ENCODE measurements around the gene GHR. TPM values are rescaled to one million over a fixed set of nuclear protein-coding genes. Genes with fewer than 3 reads are reported as not detected.

GHR gene
- total RNA-seq, 4 donors from 2014 or later = 38.9 to 105 (median 74.8) TPM

DNA sequence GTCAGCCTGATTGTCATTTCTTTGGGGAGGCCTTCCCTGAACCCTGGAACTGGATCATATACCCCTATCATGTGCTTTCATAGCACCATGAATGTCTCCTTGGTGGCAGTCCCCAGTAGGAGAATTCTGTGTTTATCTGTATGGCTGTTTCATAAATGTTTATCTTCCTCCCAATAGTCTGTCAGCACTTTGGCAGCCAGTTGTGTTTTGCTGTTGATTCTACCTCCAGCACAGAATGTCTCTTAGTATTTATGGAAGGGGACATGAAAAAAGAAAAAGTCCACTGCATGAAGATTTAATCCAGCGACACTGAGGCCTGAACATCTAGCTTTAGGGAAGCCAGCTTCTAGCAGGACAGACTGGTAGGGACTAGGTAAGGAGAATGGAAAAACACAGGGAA, 38.3 kb downstream of the GHR start:
- peak in 1 of 2 donors; percentile 88 for ATAC-seq
- Histone ChIP-seq H3K4me3 (no peak overlapping the region), H3K4me1 (peaks cover 29 to 51% of the 10 kb centered on the region in 2 donors), H3K36me3 (no peaks in the 10 kb centered on the region), H3K27ac (peak overlapping the region in 3 of 4 donors; percentile 21 to 55 (median 30)), H3K27me3 (no peaks in the 10 kb centered on the region), H3K9me3 (no peaks in the 10 kb centered on the region)
- intact Hi-C loops (cut with DNase I; ENCODE audit: low total_unique reads) (no loop called here), in situ Hi-C loops (cut with MboI; ENCODE audit: low sequenced_read_pairs in 4 of 4) (no loop called here)
- TF ChIP-seq POLR2A (IDR thresholded peaks at IDR 0.05) = no peak
- TF ChIP-seq, protein P1, sequence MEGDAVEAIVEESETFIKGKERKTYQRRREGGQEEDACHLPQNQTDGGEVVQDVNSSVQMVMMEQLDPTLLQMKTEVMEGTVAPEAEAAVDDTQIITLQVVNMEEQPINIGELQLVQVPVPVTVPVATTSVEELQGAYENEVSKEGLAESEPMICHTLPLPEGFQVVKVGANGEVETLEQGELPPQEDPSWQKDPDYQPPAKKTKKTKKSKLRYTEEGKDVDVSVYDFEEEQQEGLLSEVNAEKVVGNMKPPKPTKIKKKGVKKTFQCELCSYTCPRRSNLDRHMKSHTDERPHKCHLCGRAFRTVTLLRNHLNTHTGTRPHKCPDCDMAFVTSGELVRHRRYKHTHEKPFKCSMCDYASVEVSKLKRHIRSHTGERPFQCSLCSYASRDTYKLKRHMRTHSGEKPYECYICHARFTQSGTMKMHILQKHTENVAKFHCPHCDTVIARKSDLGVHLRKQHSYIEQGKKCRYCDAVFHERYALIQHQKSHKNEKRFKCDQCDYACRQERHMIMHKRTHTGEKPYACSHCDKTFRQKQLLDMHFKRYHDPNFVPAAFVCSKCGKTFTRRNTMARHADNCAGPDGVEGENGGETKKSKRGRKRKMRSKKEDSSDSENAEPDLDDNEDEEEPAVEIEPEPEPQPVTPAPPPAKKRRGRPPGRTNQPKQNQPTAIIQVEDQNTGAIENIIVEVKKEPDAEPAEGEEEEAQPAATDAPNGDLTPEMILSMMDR (IDR thresholded peaks at IDR 0.05 in 4 of 5, conservative IDR thresholded peaks at IDR 0.05 in 1 of 5) = no peak
- no peak for DNase-seq

GRCh38 chr5:42462083-42462482, 38.8 kb downstream of the GHR start:
- no peaks in the 10 kb centered on the region for H3K9me3 ChIP-seq
- H3K27me3 ChIP-seq = no peaks in the 10 kb centered on the region
- TF ChIP-seq, protein P1 (IDR thresholded peaks at IDR 0.05 in 4 of 5, conservative IDR thresholded peaks at IDR 0.05 in 1 of 5) = no peak
- TF ChIP-seq POLR2A (IDR thresholded peaks at IDR 0.05) = no peak
- in situ Hi-C loops (cut with MboI; ENCODE audit: low sequenced_read_pairs in 4 of 4) (no loop called here), intact Hi-C loops (cut with DNase I; ENCODE audit: low total_unique reads) (no loop called here)
- ATAC-seq (no peak), DNase-seq (no peak)
- H3K36me3 ChIP-seq = no peaks in the 10 kb centered on the region
- peak overlapping the region in 3 of 4 donors; percentile 21 to 55 (median 30) for H3K27ac ChIP-seq
- H3K4me1 ChIP-seq = peaks cover 29 to 47% of the 10 kb centered on the region in 2 donors
- H3K4me3 ChIP-seq = no peak overlapping the region

DNA sequence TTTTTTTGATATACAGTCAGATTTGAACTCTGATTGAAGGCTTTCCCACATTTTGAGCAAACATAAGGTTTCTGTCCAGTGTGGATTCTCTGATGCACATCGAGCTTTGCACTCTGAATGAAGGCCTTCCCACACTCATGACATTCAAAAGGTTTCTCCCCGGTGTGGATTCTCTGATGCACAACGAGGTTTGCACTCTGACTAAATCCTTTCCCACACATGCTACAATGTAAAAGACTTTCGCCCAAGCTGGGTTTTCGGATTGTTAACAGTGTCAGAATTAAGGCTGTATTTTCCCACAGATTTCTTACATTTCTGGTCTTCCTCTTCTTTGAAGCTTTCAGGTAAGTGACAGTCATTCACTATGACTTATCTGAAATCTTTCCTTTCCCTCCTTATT, 44.3 kb downstream of the GHR start:
- intact Hi-C loops (cut with DNase I; ENCODE audit: low total_unique reads) (no loop called here), in situ Hi-C loops (cut with MboI; ENCODE audit: low sequenced_read_pairs in 4 of 4) (no loop called here)
- Histone ChIP-seq H3K27me3 (no peaks in the 10 kb centered on the region), H3K9me3 (no peaks in the 10 kb centered on the region), H3K4me3 (no peak overlapping the region), H3K36me3 (peaks cover 0 to 6% of the 10 kb centered on the region in 2 donors), H3K27ac (peak overlapping the region in 1 of 4 donors; percentile 4), H3K4me1 (peaks cover 25 to 26% of the 10 kb centered on the region in 2 donors)
- ATAC-seq (no peak), DNase-seq (no peak)
- no peak for TF ChIP-seq POLR2A (IDR thresholded peaks at IDR 0.05)
- TF ChIP-seq, protein P1 (IDR thresholded peaks at IDR 0.05 in 4 of 5, conservative IDR thresholded peaks at IDR 0.05 in 1 of 5) = no peak

- Histone ChIP-seq H3K9me3 (no peaks in the 10 kb centered on the region), H3K4me3 (no peak overlapping the region), H3K36me3 (peaks cover 0 to 6% of the 10 kb centered on the region in 2 donors), H3K27ac (peak overlapping the region in 1 of 4 donors; percentile 4), H3K4me1 (peaks cover 24 to 28% of the 10 kb centered on the region in 2 donors), H3K27me3 (no peaks in the 10 kb centered on the region)
- ATAC-seq (no peak), DNase-seq (no peak)
- intact Hi-C loops (cut with DNase I; ENCODE audit: low total_unique reads) (no loop called here), in situ Hi-C loops (cut with MboI; ENCODE audit: low sequenced_read_pairs in 4 of 4) (no loop called here)
- TF ChIP-seq, protein P1 (IDR thresholded peaks at IDR 0.05 in 4 of 5, conservative IDR thresholded peaks at IDR 0.05 in 1 of 5) = no peak
- TF ChIP-seq POLR2A (IDR thresholded peaks at IDR 0.05) = no peak
These were observed 44.8 kb downstream of the GHR start for GRCh38 chr5:42467981-42468524.
